ENCODE data around the gene AKAP1. TPM values are rescaled to one million over a fixed set of nuclear protein-coding genes. Genes with fewer than 3 reads are reported as not detected.

AKAP1 gene
- total RNA-seq, 1 donor from 2014 or later = 24.6 TPM

DNA sequence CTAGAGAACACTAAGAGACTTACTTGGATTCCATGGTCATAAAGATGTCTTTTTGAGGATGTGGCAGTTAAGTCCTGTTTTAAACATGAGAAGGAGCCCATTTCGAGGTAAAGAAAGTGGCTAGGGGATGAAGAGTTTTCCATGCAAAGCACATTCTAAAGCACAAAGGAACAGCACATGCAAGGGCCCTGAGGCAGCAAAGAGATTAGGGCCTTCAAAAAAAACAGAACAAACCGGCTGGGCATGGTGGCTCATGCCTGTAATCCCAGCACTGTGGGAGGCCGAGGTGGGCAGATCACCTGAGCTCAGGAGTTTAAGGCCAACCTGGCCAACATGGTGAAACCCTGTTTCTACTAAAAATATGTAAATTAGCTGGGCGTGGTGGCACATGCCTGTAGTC, 79.8 kb downstream of the AKAP1 start:
- H3K4me3 Mint-ChIP-seq (ENCODE audit: unreplicated experiment) = no peak overlapping the region
- TF ChIP-seq, protein P1, sequence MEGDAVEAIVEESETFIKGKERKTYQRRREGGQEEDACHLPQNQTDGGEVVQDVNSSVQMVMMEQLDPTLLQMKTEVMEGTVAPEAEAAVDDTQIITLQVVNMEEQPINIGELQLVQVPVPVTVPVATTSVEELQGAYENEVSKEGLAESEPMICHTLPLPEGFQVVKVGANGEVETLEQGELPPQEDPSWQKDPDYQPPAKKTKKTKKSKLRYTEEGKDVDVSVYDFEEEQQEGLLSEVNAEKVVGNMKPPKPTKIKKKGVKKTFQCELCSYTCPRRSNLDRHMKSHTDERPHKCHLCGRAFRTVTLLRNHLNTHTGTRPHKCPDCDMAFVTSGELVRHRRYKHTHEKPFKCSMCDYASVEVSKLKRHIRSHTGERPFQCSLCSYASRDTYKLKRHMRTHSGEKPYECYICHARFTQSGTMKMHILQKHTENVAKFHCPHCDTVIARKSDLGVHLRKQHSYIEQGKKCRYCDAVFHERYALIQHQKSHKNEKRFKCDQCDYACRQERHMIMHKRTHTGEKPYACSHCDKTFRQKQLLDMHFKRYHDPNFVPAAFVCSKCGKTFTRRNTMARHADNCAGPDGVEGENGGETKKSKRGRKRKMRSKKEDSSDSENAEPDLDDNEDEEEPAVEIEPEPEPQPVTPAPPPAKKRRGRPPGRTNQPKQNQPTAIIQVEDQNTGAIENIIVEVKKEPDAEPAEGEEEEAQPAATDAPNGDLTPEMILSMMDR (IDR thresholded peaks at IDR 0.05; ENCODE audit: unreplicated experiment) = no peak
- H3K27ac Mint-ChIP-seq (ENCODE audit: unreplicated experiment) = no peak overlapping the region
- no peaks in the 10 kb centered on the region for H3K9me3 Mint-ChIP-seq (ENCODE audit: unreplicated experiment)
- H3K27me3 Mint-ChIP-seq (ENCODE audit: unreplicated experiment) = no peaks in the 10 kb centered on the region
- no peaks in the 10 kb centered on the region for H3K36me3 Mint-ChIP-seq (ENCODE audit: low read depth, unreplicated experiment)
- DNase-seq (ENCODE audit: low spot score) = no peak
- no peaks in the 10 kb centered on the region for H3K4me1 Mint-ChIP-seq (ENCODE audit: unreplicated experiment)

DNA sequence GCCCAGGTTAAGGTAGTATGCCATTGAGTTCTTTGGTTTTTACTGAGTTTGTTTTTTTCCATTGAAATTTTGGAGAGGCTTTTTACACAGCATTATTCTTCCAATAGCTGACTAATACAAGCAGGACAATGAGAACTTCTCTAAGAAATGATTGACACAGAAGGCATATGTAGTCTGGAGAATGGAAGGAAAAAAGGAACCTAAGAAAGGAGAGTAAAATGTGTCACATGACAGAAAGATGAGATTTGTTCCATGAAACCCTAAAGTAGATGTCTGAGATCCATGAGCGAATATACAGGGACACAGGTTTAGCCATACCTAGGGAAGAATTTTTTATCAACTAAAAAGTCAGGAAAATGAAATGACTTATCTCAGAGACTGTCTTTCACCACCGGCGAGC, 80.7 kb downstream of the AKAP1 start:
- H3K27me3 Mint-ChIP-seq (ENCODE audit: unreplicated experiment) = no peaks in the 10 kb centered on the region
- TF ChIP-seq, protein P1 (IDR thresholded peaks at IDR 0.05; ENCODE audit: unreplicated experiment) = no peak
- H3K36me3 Mint-ChIP-seq (ENCODE audit: low read depth, unreplicated experiment) = no peaks in the 10 kb centered on the region
- no peak for DNase-seq (ENCODE audit: low spot score)
- no peak overlapping the region for H3K27ac Mint-ChIP-seq (ENCODE audit: unreplicated experiment)
- no peaks in the 10 kb centered on the region for H3K9me3 Mint-ChIP-seq (ENCODE audit: unreplicated experiment)
- H3K4me1 Mint-ChIP-seq (ENCODE audit: unreplicated experiment) = no peaks in the 10 kb centered on the region
- no peak overlapping the region for H3K4me3 Mint-ChIP-seq (ENCODE audit: unreplicated experiment)

DNA sequence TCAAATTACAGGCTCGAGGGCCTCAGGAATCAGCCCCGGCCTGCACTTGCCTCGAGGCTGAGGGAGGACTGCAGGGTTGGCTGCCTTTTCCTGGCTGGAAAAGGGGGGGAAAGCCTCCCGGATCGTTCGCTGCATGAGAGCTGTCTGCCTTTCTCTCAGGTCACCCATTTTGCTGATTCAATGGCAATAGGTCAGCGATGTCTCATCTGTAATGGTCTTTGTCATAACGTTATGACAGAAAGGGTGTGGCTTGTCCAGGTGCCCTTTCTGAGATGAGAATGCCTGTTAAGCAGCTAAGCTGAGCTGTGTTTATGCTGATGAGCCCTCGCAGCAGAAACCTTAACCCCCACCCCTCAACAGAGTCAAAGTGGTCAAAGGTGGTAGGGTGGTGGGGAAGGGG, 81.8 kb downstream of the AKAP1 start:
- Mint-ChIP-seq H3K36me3 (ENCODE audit: low read depth, unreplicated experiment) (no peaks in the 10 kb centered on the region), H3K4me3 (ENCODE audit: unreplicated experiment) (no peak overlapping the region), H3K4me1 (ENCODE audit: unreplicated experiment) (no peaks in the 10 kb centered on the region), H3K9me3 (ENCODE audit: unreplicated experiment) (no peaks in the 10 kb centered on the region), H3K27ac (ENCODE audit: unreplicated experiment) (no peak overlapping the region), H3K27me3 (ENCODE audit: unreplicated experiment) (no peaks in the 10 kb centered on the region)
- DNase-seq (ENCODE audit: low spot score) = no peak
- TF ChIP-seq, protein P1 (IDR thresholded peaks at IDR 0.05; ENCODE audit: unreplicated experiment) = no peak

DNA sequence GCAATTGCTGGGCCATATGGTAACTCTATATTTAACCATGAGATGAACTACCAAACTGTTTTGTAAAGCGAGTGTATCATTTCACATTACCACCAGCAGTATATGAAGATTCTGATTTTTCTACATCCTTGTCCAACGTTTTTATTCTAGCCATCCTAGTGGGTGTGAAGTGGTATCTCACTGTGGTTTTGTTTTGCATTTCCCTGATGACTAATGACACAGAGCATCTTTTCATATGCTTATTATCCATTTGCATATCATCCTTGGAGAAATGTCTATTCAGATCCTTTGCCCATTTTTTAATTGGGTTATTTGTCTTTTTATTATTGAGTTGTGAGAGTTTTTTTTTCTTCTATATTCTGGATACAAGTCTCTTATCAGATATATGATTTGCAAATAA, 83.6 kb downstream of the AKAP1 start:
- Mint-ChIP-seq H3K4me3 (ENCODE audit: unreplicated experiment) (no peak overlapping the region), H3K36me3 (ENCODE audit: low read depth, unreplicated experiment) (no peaks in the 10 kb centered on the region), H3K27me3 (ENCODE audit: unreplicated experiment) (no peaks in the 10 kb centered on the region), H3K27ac (ENCODE audit: unreplicated experiment) (no peak overlapping the region), H3K4me1 (ENCODE audit: unreplicated experiment) (peaks cover 4% of the 10 kb centered on the region), H3K9me3 (ENCODE audit: unreplicated experiment) (no peaks in the 10 kb centered on the region)
- no peak for DNase-seq (ENCODE audit: low spot score)
- TF ChIP-seq, protein P1 (IDR thresholded peaks at IDR 0.05; ENCODE audit: unreplicated experiment) = no peak

DNA sequence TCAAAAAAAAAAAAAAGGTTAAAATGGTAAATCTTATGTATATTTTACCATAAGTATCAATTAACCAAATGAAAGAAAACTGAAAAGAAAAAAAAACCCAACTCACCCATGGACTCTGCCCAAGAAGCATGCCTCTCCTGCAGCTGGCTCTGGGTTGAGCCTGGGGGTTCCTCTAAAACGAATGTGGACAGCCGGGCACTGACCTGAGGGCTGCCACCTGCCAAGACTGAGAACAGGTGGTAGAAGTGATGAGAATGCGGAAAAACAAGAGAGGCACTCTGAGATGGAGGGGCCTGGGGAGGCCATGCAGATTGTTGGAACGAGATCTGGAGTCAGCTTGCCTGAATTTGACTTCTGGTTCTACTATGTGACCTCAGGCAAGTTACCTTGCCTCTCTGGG, 85.8 kb downstream of the AKAP1 start:
- DNase-seq (ENCODE audit: low spot score) = no peak
- Mint-ChIP-seq H3K27ac (ENCODE audit: unreplicated experiment) (no peak overlapping the region), H3K4me1 (ENCODE audit: unreplicated experiment) (peaks cover 4% of the 10 kb centered on the region), H3K36me3 (ENCODE audit: low read depth, unreplicated experiment) (no peaks in the 10 kb centered on the region), H3K27me3 (ENCODE audit: unreplicated experiment) (no peaks in the 10 kb centered on the region), H3K4me3 (ENCODE audit: unreplicated experiment) (no peak overlapping the region), H3K9me3 (ENCODE audit: unreplicated experiment) (no peaks in the 10 kb centered on the region)
- TF ChIP-seq, protein P1 (IDR thresholded peaks at IDR 0.05; ENCODE audit: unreplicated experiment) = no peak

Other genes starting within 250 kb of the AKAP1 start
- 13.8 TPM for gene TRIM25, start 171.2 kb upstream of the AKAP1 start, total RNA-seq (ENCODE audit: unreplicated experiment)
- 14.6 TPM for gene COIL, start 124.2 kb upstream of the AKAP1 start, total RNA-seq (ENCODE audit: unreplicated experiment)
- gene SCPEP1, start 107.1 kb upstream of the AKAP1 start, total RNA-seq (ENCODE audit: unreplicated experiment) = 29.8 TPM
- gene MSI2, start 171.3 kb downstream of the AKAP1 start, total RNA-seq (ENCODE audit: unreplicated experiment) = 60.6 TPM

Measured in endothelial cell (in vitro differentiated cells).